ENCODE measurements around the gene FAM72D. TPM values are rescaled to one million over a fixed set of nuclear protein-coding genes. Genes with fewer than 3 reads are reported as not detected.
"Not testable (repeated sequence)": the region's sequence is repeated elsewhere in the genome, so short reads cannot be mapped to it uniquely, and the experiment has no call there.

Gene FAM72D
- total RNA-seq, 2 experiments from 2014 or later, result 14.4 to 16.9 TPM

GRCh38 chr1:145128697-145129469 lies 33.1 kb downstream of the FAM72D start:
- H3K9me3 Mint-ChIP-seq (ENCODE audit: insufficient read depth); POLR2A ChIA-PET; H3K4me1 Mint-ChIP-seq (ENCODE audit: low read depth); H3K27ac Mint-ChIP-seq; H3K36me3 Mint-ChIP-seq (ENCODE audit: low read depth); DNase-seq; H3K4me3 Mint-ChIP-seq; H3K27me3 Mint-ChIP-seq (ENCODE audit: low read depth); CTCF ChIA-PET; ATAC-seq: not testable (repeated sequence)

DNA sequence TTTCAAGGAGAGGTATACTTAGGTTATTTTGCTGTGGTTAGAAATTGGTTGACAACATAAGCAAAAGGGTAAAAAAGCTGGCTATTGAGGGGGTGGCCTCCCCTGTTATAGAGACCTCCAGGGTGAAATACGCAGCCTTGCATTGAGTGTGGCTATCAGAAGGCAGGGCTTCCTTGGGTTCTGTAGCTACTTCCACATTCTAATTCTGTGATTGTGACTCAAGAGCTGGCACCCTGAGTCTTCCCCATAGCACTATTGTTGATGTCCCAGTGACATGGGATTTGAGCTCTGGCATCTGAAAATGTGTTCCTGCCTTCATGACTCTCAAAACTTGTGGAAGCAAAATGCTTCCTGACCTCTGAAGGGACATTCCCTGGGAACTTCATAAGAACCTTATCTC lies 38.7 kb downstream of the FAM72D start:
- CTCF ChIA-PET; H3K27me3 Mint-ChIP-seq (ENCODE audit: low read depth); POLR2A ChIA-PET; ATAC-seq; DNase-seq; H3K9me3 Mint-ChIP-seq (ENCODE audit: insufficient read depth); H3K4me3 Mint-ChIP-seq; H3K36me3 Mint-ChIP-seq (ENCODE audit: low read depth); H3K27ac Mint-ChIP-seq; H3K4me1 Mint-ChIP-seq (ENCODE audit: low read depth): not testable (repeated sequence)

GRCh38 chr1:145140549-145140948 lies 44.8 kb downstream of the FAM72D start:
- POLR2A ChIA-PET; ATAC-seq; H3K4me1 Mint-ChIP-seq (ENCODE audit: low read depth); H3K27ac Mint-ChIP-seq; H3K4me3 Mint-ChIP-seq; H3K36me3 Mint-ChIP-seq (ENCODE audit: low read depth); CTCF ChIA-PET; H3K27me3 Mint-ChIP-seq (ENCODE audit: low read depth); DNase-seq; H3K9me3 Mint-ChIP-seq (ENCODE audit: insufficient read depth): not testable (repeated sequence)

- H3K36me3 Mint-ChIP-seq (ENCODE audit: low read depth); H3K4me3 Mint-ChIP-seq; H3K9me3 Mint-ChIP-seq (ENCODE audit: insufficient read depth); ATAC-seq; H3K27ac Mint-ChIP-seq; POLR2A ChIA-PET; H3K27me3 Mint-ChIP-seq (ENCODE audit: low read depth); DNase-seq; H3K4me1 Mint-ChIP-seq (ENCODE audit: low read depth); CTCF ChIA-PET: not testable (repeated sequence)
Observed at GRCh38 chr1:145144264-145144913, 48.6 kb downstream of the FAM72D start.

DNA sequence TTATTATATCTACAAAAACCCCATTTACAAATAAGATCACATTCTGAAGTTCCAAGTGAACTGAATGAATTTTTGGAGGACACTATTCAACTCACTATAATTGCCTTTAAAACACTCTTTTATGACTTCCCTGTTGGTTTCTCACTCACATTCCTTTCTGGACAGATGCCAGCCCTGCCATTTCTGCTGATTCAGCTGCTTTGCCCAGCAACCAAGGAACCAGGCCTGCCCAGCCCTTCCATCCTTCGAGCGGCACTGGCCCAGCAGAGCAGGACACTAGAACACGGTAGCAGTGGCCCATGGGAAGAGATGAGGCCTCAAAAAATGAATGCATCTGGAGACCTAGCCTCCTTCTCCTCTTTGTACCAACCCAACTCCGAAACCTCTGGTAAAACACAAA lies 50.5 kb downstream of the FAM72D start:
- H3K9me3 Mint-ChIP-seq (ENCODE audit: insufficient read depth); CTCF ChIA-PET; POLR2A ChIA-PET; H3K27me3 Mint-ChIP-seq (ENCODE audit: low read depth); H3K27ac Mint-ChIP-seq; H3K4me3 Mint-ChIP-seq; H3K4me1 Mint-ChIP-seq (ENCODE audit: low read depth); ATAC-seq; DNase-seq; H3K36me3 Mint-ChIP-seq (ENCODE audit: low read depth): not testable (repeated sequence)

GRCh38 chr1:145147172-145147571 lies 51.4 kb downstream of the FAM72D start:
- POLR2A ChIA-PET; H3K4me1 Mint-ChIP-seq (ENCODE audit: low read depth); H3K27ac Mint-ChIP-seq; H3K36me3 Mint-ChIP-seq (ENCODE audit: low read depth); DNase-seq; CTCF ChIA-PET; H3K9me3 Mint-ChIP-seq (ENCODE audit: insufficient read depth); ATAC-seq; H3K4me3 Mint-ChIP-seq; H3K27me3 Mint-ChIP-seq (ENCODE audit: low read depth): not testable (repeated sequence)

GRCh38 chr1:145155421-145155820 lies 59.6 kb downstream of the FAM72D start:
- CTCF ChIA-PET; H3K4me1 Mint-ChIP-seq (ENCODE audit: low read depth); ATAC-seq; H3K9me3 Mint-ChIP-seq (ENCODE audit: insufficient read depth); H3K27ac Mint-ChIP-seq; H3K4me3 Mint-ChIP-seq; H3K36me3 Mint-ChIP-seq (ENCODE audit: low read depth); DNase-seq; POLR2A ChIA-PET; H3K27me3 Mint-ChIP-seq (ENCODE audit: low read depth): not testable (repeated sequence)

GRCh38 chr1:145155873-145156272 lies 60.1 kb downstream of the FAM72D start:
- H3K4me3 Mint-ChIP-seq; DNase-seq; POLR2A ChIA-PET; H3K27me3 Mint-ChIP-seq (ENCODE audit: low read depth); H3K4me1 Mint-ChIP-seq (ENCODE audit: low read depth); ATAC-seq; H3K27ac Mint-ChIP-seq; H3K36me3 Mint-ChIP-seq (ENCODE audit: low read depth); H3K9me3 Mint-ChIP-seq (ENCODE audit: insufficient read depth); CTCF ChIA-PET: not testable (repeated sequence)

DNA sequence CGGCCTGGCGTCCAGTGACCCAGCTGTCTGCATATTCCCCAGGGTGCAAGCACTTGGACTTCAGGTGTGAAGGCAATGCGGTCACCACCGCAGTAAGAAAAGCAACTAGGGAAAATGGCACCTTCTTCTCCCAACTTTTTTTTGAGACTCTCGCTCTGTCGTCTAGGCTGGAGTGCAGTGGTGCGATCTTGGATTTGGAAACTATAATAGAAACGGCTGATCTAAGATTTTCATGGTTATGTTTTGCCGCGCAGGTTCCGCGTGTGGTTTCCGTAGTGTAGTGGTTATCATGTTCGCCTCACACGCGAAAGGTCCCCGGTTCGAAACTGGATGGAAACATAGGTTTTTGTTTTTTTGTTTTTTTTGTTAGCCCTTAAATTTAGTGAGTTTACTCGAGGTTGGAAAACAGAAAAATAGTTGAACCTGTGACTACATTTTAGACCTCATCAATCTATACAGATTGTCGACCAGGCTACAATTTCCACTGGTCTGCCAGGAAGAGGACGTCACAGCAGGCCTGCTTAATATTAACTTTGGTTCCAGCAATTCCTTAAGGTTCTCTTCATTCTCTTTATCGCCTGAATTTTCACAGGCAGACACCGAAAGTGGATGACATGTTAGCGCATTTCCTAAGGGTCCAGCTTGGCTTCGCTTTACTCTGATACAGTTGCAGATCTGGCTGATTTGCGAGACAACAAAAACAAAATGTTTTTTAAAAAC lies 61.3 kb downstream of the FAM72D start:
- H3K36me3 Mint-ChIP-seq (ENCODE audit: low read depth), result not testable (repeated sequence)

GRCh38 chr1:145157715-145158114 lies 61.9 kb downstream of the FAM72D start:
- POLR2A ChIA-PET; H3K36me3 Mint-ChIP-seq (ENCODE audit: low read depth): not testable (repeated sequence)

More for the DNA sequence above, 61.3 kb downstream of the FAM72D start:
- Mint-ChIP-seq H3K27ac (peak overlapping the region; percentile 60), H3K4me3 (peak overlapping the region; percentile 38)
- ATAC-seq; H3K9me3 Mint-ChIP-seq (ENCODE audit: insufficient read depth); POLR2A ChIA-PET; H3K4me1 Mint-ChIP-seq (ENCODE audit: low read depth); H3K27me3 Mint-ChIP-seq (ENCODE audit: low read depth); CTCF ChIA-PET: not testable (repeated sequence)
- peak; percentile 34 for DNase-seq

GRCh38 chr1:145161046-145161752 lies 65.4 kb downstream of the FAM72D start:
- H3K27me3 Mint-ChIP-seq (ENCODE audit: low read depth); H3K4me3 Mint-ChIP-seq; POLR2A ChIA-PET; CTCF ChIA-PET; H3K9me3 Mint-ChIP-seq (ENCODE audit: insufficient read depth); H3K36me3 Mint-ChIP-seq (ENCODE audit: low read depth); H3K4me1 Mint-ChIP-seq (ENCODE audit: low read depth); H3K27ac Mint-ChIP-seq; DNase-seq: not testable (repeated sequence)
- peak; percentile 65 for ATAC-seq

More at GRCh38 chr1:145157715-145158114, 61.9 kb downstream of the FAM72D start:
- CTCF ChIA-PET; H3K27me3 Mint-ChIP-seq (ENCODE audit: low read depth); H3K27ac Mint-ChIP-seq; H3K4me3 Mint-ChIP-seq; ATAC-seq; H3K9me3 Mint-ChIP-seq (ENCODE audit: insufficient read depth); H3K4me1 Mint-ChIP-seq (ENCODE audit: low read depth); DNase-seq: not testable (repeated sequence)
